SK-N-SH treated with all-trans-retinoic acid at 6 μM for 48 hours (cell line): Measurements from ENCODE around the gene EML6.

Source experiments
- ATAC-seq: fragments of 200-7000 bp; cut with Tn5 transposase; 3 replicates; pipeline ENCODE4 v1.9.1; 2020; ENCODE audit warnings: mild to moderate bottlenecking, moderate library complexity
- ARNTL ChIP-seq: fragments of 450-650 bp; formaldehyde crosslinking; IDR thresholded peaks from 2 replicates; pipeline ENCODE4 v1.5.0; 2020; ENCODE audit warnings: low read depth, mild to moderate bottlenecking, moderate library complexity, borderline replicate concordance
- BACH2 ChIP-seq: fragments of 250-450 bp; sonication (Bioruptor Pico); IDR thresholded peaks from 2 replicates; pipeline ENCODE4 v1.9.0; 2021; ENCODE audit warnings: mild to moderate bottlenecking, borderline replicate concordance
- CREB5 ChIP-seq: fragments of 250-450 bp; sonication (Bioruptor Pico); IDR thresholded peaks from 2 replicates; pipeline ENCODE4 v1.5.1; 2020; ENCODE audit warnings: low read depth, mild to moderate bottlenecking, moderate library complexity
- CSDC2 ChIP-seq: fragments of 250-450 bp; sonication (Bioruptor Pico); IDR thresholded peaks from 2 replicates; pipeline ENCODE4 v1.5.0; 2020; ENCODE audit warnings: mild to moderate bottlenecking, moderate library complexity
- ESRRG ChIP-seq: fragments of 250-450 bp; sonication (Bioruptor Pico); IDR thresholded peaks from 2 replicates; pipeline ENCODE4 v1.6.1; 2021; ENCODE audit warnings: mild to moderate bottlenecking
- GLIS3 ChIP-seq: fragments of 250-450 bp; sonication (Bioruptor Pico); IDR thresholded peaks from 2 replicates; pipeline ENCODE4 v1.5.0; 2020; ENCODE audit warnings: mild to moderate bottlenecking, moderate library complexity
- ISL1 ChIP-seq: fragments of 250-450 bp; sonication (Bioruptor Pico); IDR thresholded peaks from 2 replicates; pipeline ENCODE4 v2.1.2; 2022; ENCODE audit warnings: mild to moderate bottlenecking, moderate library complexity
- OSR1 ChIP-seq: fragments of 250-450 bp; sonication (Bioruptor Pico); IDR thresholded peaks from 2 replicates; pipeline ENCODE4 v1.8.0; 2022; ENCODE audit warnings: moderate library complexity, mild to moderate bottlenecking, inconsistent platforms
- POU6F1 ChIP-seq: fragments of 250-450 bp; sonication (Bioruptor Pico); IDR thresholded peaks from 2 replicates; pipeline ENCODE4 v1.8.0; 2021; ENCODE audit warnings: low read depth, mild to moderate bottlenecking, moderate library complexity, borderline replicate concordance
- PPARA ChIP-seq: fragments of 250-450 bp; sonication (Bioruptor Pico); IDR thresholded peaks from 2 replicates; pipeline ENCODE4 v1.5.0; 2020; ENCODE audit warnings: mild to moderate bottlenecking, borderline replicate concordance
- RARB ChIP-seq: fragments of 250-450 bp; sonication (Bioruptor Pico); IDR thresholded peaks from 2 replicates; pipeline ENCODE4 v1.8.0; 2021; ENCODE audit warnings: mild to moderate bottlenecking, moderate library complexity
- SNAI2 ChIP-seq: fragments of 250-450 bp; sonication (Bioruptor Pico); IDR thresholded peaks from 2 replicates; pipeline ENCODE4 v1.5.0; 2020; ENCODE audit warnings: mild to moderate bottlenecking, moderate library complexity
- TCF4 ChIP-seq: fragments of 250-450 bp; sonication (Bioruptor Pico); IDR thresholded peaks from 2 replicates; pipeline ENCODE4 v1.8.0; 2021; ENCODE audit warnings: mild to moderate bottlenecking, moderate library complexity, borderline replicate concordance
- TSHZ2 ChIP-seq: fragments of 250-450 bp; sonication (Bioruptor Pico); IDR thresholded peaks from 2 replicates; pipeline ENCODE4 v1.5.0; 2020; ENCODE audit warnings: mild to moderate bottlenecking, moderate library complexity
- ZC3H10 ChIP-seq: fragments of 250-450 bp; sonication (Bioruptor Pico); IDR thresholded peaks from 2 replicates; pipeline ENCODE4 v1.5.1; 2021; ENCODE audit warnings: mild to moderate bottlenecking, moderate library complexity
- ZFP3 ChIP-seq: fragments of 250-450 bp; sonication (Bioruptor Pico); IDR thresholded peaks from 2 replicates; pipeline ENCODE4 v1.5.0; 2020; ENCODE audit warnings: mild to moderate bottlenecking, moderate library complexity
- ZFP30 ChIP-seq: fragments of 450-650 bp; formaldehyde crosslinking; IDR thresholded peaks from 2 replicates; pipeline ENCODE4 v1.5.0; 2022; ENCODE audit warnings: mild to moderate bottlenecking, moderate library complexity
- ZNF565 ChIP-seq: fragments of 450-650 bp; formaldehyde crosslinking; conservative IDR thresholded peaks from 2 replicates; pipeline ENCODE4 v1.5.0; 2020; ENCODE audit warnings: low read depth, mild to moderate bottlenecking, moderate library complexity
- ZNF70 ChIP-seq: fragments of 450-650 bp; formaldehyde crosslinking; IDR thresholded peaks from 2 replicates; pipeline ENCODE4 v1.5.0; 2020; ENCODE audit warnings: mild to moderate bottlenecking, moderate library complexity
- ZNF8 ChIP-seq: fragments of 450-650 bp; formaldehyde crosslinking; IDR thresholded peaks from 2 replicates; pipeline ENCODE4 v1.5.0; 2020; ENCODE audit warnings: mild to moderate bottlenecking, moderate library complexity
- TF ChIP-seq, protein P1 (sequence below): fragments of 250-450 bp; sonication (Bioruptor Pico); IDR thresholded peaks from 2 replicates; pipeline ENCODE4 v1.5.1; 2021; ENCODE audit warnings: mild to moderate bottlenecking, moderate library complexity
- TF ChIP-seq, protein P2 (sequence below): fragments of 250-450 bp; sonication (Bioruptor Pico); IDR thresholded peaks from 2 replicates; pipeline ENCODE4 v1.8.0; 2020; ENCODE audit warnings: mild to moderate bottlenecking, moderate library complexity, borderline replicate concordance

Gene EML6

GRCh38 chr2:54723131-54723995 is at the start of gene EML6:
EML6 (plus strand) TSS chr2:54723662; CDS start chr2:54725062, 1,400 bp downstream.
- no peak for TF ChIP-seq OSR1 (CRISPR knock-in tag)
- TF ChIP-seq ZC3H10 (CRISPR knock-in tag): no peak
- TF ChIP-seq BACH2 (CRISPR knock-in tag): no peak
- TF ChIP-seq, protein P1, sequence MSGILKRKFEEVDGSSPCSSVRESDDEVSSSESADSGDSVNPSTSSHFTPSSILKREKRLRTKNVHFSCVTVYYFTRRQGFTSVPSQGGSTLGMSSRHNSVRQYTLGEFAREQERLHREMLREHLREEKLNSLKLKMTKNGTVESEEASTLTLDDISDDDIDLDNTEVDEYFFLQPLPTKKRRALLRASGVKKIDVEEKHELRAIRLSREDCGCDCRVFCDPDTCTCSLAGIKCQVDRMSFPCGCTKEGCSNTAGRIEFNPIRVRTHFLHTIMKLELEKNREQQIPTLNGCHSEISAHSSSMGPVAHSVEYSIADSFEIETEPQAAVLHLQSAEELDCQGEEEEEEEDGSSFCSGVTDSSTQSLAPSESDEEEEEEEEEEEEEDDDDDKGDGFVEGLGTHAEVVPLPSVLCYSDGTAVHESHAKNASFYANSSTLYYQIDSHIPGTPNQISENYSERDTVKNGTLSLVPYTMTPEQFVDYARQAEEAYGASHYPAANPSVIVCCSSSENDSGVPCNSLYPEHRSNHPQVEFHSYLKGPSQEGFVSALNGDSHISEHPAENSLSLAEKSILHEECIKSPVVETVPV (CRISPR knock-in tag): no peak
- TF ChIP-seq POU6F1 (CRISPR knock-in tag): no peak
- TF ChIP-seq ARNTL (CRISPR knock-in tag): no peak
- no peak for TF ChIP-seq GLIS3 (CRISPR knock-in tag)
- TF ChIP-seq RARB (CRISPR knock-in tag): no peak
- TF ChIP-seq TSHZ2 (CRISPR knock-in tag): no peak
- no peak for TF ChIP-seq ISL1
- TF ChIP-seq ZNF565 (CRISPR knock-in tag): no peak
- no peak for TF ChIP-seq ZNF8 (CRISPR knock-in tag)
- no peak for TF ChIP-seq SNAI2 (CRISPR knock-in tag)
- TF ChIP-seq ESRRG (CRISPR knock-in tag): no peak
- TF ChIP-seq PPARA (CRISPR knock-in tag): no peak
- TF ChIP-seq ZFP3 (CRISPR knock-in tag): no peak
- no peak for TF ChIP-seq ZNF70 (CRISPR knock-in tag)
- no peak for TF ChIP-seq CREB5 (CRISPR knock-in tag)
- no peak for TF ChIP-seq ZFP30 (CRISPR knock-in tag)
- peak; percentile 98 for ATAC-seq

GRCh38 chr2:54675281-54675680 is 48.2 kb upstream of the EML6 start:
- TF ChIP-seq TSHZ2 (CRISPR knock-in tag): no peak
- TF ChIP-seq PPARA (CRISPR knock-in tag): no peak
- no peak for TF ChIP-seq ZFP30 (CRISPR knock-in tag)
- TF ChIP-seq ARNTL (CRISPR knock-in tag): no peak
- no peak for TF ChIP-seq ESRRG (CRISPR knock-in tag)
- no peak for TF ChIP-seq TCF4 (CRISPR knock-in tag)
- no peak for TF ChIP-seq GLIS3 (CRISPR knock-in tag)
- TF ChIP-seq ISL1: no peak
- TF ChIP-seq, protein P2, sequence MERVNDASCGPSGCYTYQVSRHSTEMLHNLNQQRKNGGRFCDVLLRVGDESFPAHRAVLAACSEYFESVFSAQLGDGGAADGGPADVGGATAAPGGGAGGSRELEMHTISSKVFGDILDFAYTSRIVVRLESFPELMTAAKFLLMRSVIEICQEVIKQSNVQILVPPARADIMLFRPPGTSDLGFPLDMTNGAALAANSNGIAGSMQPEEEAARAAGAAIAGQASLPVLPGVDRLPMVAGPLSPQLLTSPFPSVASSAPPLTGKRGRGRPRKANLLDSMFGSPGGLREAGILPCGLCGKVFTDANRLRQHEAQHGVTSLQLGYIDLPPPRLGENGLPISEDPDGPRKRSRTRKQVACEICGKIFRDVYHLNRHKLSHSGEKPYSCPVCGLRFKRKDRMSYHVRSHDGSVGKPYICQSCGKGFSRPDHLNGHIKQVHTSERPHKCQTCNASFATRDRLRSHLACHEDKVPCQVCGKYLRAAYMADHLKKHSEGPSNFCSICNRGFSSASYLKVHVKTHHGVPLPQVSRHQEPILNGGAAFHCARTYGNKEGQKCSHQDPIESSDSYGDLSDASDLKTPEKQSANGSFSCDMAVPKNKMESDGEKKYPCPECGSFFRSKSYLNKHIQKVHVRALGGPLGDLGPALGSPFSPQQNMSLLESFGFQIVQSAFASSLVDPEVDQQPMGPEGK (CRISPR knock-in tag): no peak
- TF ChIP-seq RARB (CRISPR knock-in tag): no peak
- TF ChIP-seq BACH2 (CRISPR knock-in tag): no peak
- TF ChIP-seq ZNF565 (CRISPR knock-in tag): no peak
- TF ChIP-seq CSDC2 (CRISPR knock-in tag): no peak
- TF ChIP-seq SNAI2 (CRISPR knock-in tag): no peak
- no peak for TF ChIP-seq OSR1 (CRISPR knock-in tag)
- no peak for ATAC-seq
